ENCODE results near the gene CFAP77. TPM values are rescaled to one million over a fixed set of nuclear protein-coding genes. Genes with fewer than 3 reads are reported as not detected.

CFAP77 gene
- polyA plus RNA-seq, 1 donor from 2014 or later, result not detected

DNA sequence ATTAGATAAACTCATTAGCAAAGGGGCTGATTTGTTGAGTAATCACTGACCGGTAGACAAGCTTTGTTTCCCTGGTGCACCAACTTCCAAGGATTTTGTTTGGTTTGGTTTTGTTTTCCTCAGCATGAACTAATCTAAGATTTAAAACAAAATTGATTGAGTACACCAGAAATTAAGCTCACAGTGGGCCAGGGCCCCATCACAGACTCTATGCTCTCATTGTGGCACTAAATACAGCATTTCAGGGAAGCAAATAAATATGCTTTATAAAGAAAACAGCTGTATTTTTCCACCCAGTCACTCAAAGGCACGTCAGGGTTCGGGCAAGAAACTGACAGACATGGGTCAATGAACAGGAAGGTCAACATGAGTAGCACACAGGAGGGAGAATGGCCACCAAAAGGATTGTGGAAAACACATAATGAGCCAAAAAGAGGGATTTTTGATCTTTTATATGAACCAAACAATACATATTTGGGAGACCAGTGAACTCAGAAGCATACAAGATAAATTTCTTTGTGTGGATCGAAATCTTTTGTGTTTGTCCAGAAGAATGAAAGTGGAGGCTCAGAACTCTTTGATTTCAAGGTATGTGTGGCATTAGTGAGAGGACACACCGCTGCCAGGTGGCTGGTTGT is 8.8 kb downstream of the CFAP77 start:
- peaks cover 59% of the 10 kb centered on the region for H3K27me3 ChIP-seq (ENCODE audit: insufficient read depth, low read depth, low read length)
- TF ChIP-seq MXI1 (conservative IDR thresholded peaks at IDR 0.05; ENCODE audit: poor library complexity, severe bottlenecking), result no peak
- no peak for TF ChIP-seq RAD21 (conservative IDR thresholded peaks at IDR 0.05)
- no peak for TF ChIP-seq SMC3 (conservative IDR thresholded peaks at IDR 0.05; ENCODE audit: poor library complexity)
- TF ChIP-seq, protein P1, sequence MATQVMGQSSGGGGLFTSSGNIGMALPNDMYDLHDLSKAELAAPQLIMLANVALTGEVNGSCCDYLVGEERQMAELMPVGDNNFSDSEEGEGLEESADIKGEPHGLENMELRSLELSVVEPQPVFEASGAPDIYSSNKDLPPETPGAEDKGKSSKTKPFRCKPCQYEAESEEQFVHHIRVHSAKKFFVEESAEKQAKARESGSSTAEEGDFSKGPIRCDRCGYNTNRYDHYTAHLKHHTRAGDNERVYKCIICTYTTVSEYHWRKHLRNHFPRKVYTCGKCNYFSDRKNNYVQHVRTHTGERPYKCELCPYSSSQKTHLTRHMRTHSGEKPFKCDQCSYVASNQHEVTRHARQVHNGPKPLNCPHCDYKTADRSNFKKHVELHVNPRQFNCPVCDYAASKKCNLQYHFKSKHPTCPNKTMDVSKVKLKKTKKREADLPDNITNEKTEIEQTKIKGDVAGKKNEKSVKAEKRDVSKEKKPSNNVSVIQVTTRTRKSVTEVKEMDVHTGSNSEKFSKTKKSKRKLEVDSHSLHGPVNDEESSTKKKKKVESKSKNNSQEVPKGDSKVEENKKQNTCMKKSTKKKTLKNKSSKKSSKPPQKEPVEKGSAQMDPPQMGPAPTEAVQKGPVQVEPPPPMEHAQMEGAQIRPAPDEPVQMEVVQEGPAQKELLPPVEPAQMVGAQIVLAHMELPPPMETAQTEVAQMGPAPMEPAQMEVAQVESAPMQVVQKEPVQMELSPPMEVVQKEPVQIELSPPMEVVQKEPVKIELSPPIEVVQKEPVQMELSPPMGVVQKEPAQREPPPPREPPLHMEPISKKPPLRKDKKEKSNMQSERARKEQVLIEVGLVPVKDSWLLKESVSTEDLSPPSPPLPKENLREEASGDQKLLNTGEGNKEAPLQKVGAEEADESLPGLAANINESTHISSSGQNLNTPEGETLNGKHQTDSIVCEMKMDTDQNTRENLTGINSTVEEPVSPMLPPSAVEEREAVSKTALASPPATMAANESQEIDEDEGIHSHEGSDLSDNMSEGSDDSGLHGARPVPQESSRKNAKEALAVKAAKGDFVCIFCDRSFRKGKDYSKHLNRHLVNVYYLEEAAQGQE (IDR thresholded peaks at IDR 0.05; ENCODE audit: borderline replicate concordance), result no peak
- TF ChIP-seq, protein P2, sequence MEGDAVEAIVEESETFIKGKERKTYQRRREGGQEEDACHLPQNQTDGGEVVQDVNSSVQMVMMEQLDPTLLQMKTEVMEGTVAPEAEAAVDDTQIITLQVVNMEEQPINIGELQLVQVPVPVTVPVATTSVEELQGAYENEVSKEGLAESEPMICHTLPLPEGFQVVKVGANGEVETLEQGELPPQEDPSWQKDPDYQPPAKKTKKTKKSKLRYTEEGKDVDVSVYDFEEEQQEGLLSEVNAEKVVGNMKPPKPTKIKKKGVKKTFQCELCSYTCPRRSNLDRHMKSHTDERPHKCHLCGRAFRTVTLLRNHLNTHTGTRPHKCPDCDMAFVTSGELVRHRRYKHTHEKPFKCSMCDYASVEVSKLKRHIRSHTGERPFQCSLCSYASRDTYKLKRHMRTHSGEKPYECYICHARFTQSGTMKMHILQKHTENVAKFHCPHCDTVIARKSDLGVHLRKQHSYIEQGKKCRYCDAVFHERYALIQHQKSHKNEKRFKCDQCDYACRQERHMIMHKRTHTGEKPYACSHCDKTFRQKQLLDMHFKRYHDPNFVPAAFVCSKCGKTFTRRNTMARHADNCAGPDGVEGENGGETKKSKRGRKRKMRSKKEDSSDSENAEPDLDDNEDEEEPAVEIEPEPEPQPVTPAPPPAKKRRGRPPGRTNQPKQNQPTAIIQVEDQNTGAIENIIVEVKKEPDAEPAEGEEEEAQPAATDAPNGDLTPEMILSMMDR (IDR thresholded peaks at IDR 0.05; ENCODE audit: poor library complexity, severe bottlenecking), result no peak
- TF ChIP-seq POLR2AphosphoS5 (IDR thresholded peaks at IDR 0.05), result no peak
- TF ChIP-seq TAF1 (IDR thresholded peaks at IDR 0.05; ENCODE audit: low read depth), result no peak
- TF ChIP-seq EZH2 (IDR thresholded peaks at IDR 0.05; ENCODE audit: borderline replicate concordance, insufficient read depth, low read length, poor library complexity, severe bottlenecking), result no peak
- no peak for TF ChIP-seq EP300 (conservative IDR thresholded peaks at IDR 0.05; ENCODE audit: poor library complexity, severe bottlenecking)

DNA sequence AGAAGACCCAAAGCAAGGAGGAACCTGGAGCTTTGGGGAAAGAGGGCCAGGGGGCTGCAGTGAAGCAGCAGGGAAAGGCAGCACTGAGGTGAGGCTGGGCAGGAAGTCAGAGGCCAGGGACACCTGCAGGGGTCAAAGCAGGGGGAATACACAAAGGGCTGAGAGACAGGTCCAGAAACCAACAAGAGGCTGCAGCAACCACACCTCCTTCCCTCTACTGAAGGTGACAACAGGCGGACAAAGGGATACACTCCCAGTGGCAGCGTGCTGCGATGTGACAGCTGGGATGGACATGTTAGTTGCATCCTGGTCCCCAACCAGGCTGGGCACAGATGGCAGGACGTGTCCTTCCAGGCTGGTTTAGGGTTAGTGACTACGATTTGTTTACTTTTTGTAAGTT is 12.6 kb downstream of the CFAP77 start:
- Histone ChIP-seq H3K27ac (ENCODE audit: low read length) (no peak overlapping the region), H3F3A (ENCODE audit: insufficient read depth, low read length, poor library complexity, severe bottlenecking) (no peaks in the 10 kb centered on the region), H2AFZ (ENCODE audit: low read depth, low read length) (no peak overlapping the region), H3K9me3 (ENCODE audit: low read length) (no peaks in the 10 kb centered on the region), H3K4me2 (ENCODE audit: low read length) (no peak overlapping the region), H4K20me1 (ENCODE audit: insufficient read depth) (no peaks in the 10 kb centered on the region), H3K27me3 (ENCODE audit: insufficient read depth, low read depth, low read length) (peaks cover 42% of the 10 kb centered on the region), H3K9me2 (ENCODE audit: insufficient read depth, low read length) (no peaks in the 10 kb centered on the region), H3K79me2 (replicated peaks; ENCODE audit: insufficient read depth, low read length) (no peaks in the 10 kb centered on the region), H3K9ac (ENCODE audit: low read length) (no peak overlapping the region), H3K36me3 (ENCODE audit: insufficient read depth, low read length) (no peaks in the 10 kb centered on the region), H3K4me3 (ENCODE audit: low read length) (no peak overlapping the region)
- TF ChIP-seq TAF1 (IDR thresholded peaks at IDR 0.05; ENCODE audit: low read depth), result no peak
- TF ChIP-seq SMC3 (conservative IDR thresholded peaks at IDR 0.05; ENCODE audit: poor library complexity), result no peak
- no peak for TF ChIP-seq EZH2 (IDR thresholded peaks at IDR 0.05; ENCODE audit: borderline replicate concordance, insufficient read depth, low read length, poor library complexity, severe bottlenecking)
- TF ChIP-seq, protein P1 (IDR thresholded peaks at IDR 0.05; ENCODE audit: borderline replicate concordance), result no peak
- TF ChIP-seq EP300 (conservative IDR thresholded peaks at IDR 0.05; ENCODE audit: poor library complexity, severe bottlenecking), result no peak
- no peak for TF ChIP-seq RAD21 (conservative IDR thresholded peaks at IDR 0.05)
- no peak for TF ChIP-seq POLR2AphosphoS5 (IDR thresholded peaks at IDR 0.05)
- TF ChIP-seq MXI1 (conservative IDR thresholded peaks at IDR 0.05; ENCODE audit: poor library complexity, severe bottlenecking), result no peak
- TF ChIP-seq, protein P2 (IDR thresholded peaks at IDR 0.05; ENCODE audit: poor library complexity, severe bottlenecking), result no peak

More for the DNA sequence above, 8.8 kb downstream of the CFAP77 start:
- Histone ChIP-seq H3K4me2 (ENCODE audit: low read length) (no peak overlapping the region), H3K36me3 (ENCODE audit: insufficient read depth, low read length) (no peaks in the 10 kb centered on the region), H3K9me2 (ENCODE audit: insufficient read depth, low read length) (no peaks in the 10 kb centered on the region), H3K79me2 (replicated peaks; ENCODE audit: insufficient read depth, low read length) (no peaks in the 10 kb centered on the region), H2AFZ (ENCODE audit: low read depth, low read length) (no peak overlapping the region), H3K27ac (ENCODE audit: low read length) (no peak overlapping the region), H3K9me3 (ENCODE audit: low read length) (no peaks in the 10 kb centered on the region), H3K9ac (ENCODE audit: low read length) (no peak overlapping the region), H3F3A (ENCODE audit: insufficient read depth, low read length, poor library complexity, severe bottlenecking) (no peaks in the 10 kb centered on the region), H3K4me3 (ENCODE audit: low read length) (no peak overlapping the region), H4K20me1 (ENCODE audit: insufficient read depth) (no peaks in the 10 kb centered on the region)
